Keratinocyte (primary cell): ENCODE results near the gene OR1M1. TPM values are rescaled to one million over a fixed set of nuclear protein-coding genes. Genes with fewer than 3 reads are reported as not detected.
A peak's percentile ranks its signal among the peaks of the same experiment; 100 is the strongest.

Experiments used
- DNase-seq: peaks from one replicate; pipeline ENCODE4 v3.0.0-alpha.2; 2011; ENCODE audit warnings: low read depth, missing footprints, low spot score
- FAIRE-seq: peaks from 2 replicates; lab custom pipeline; 2011; peaks lifted over from hg19 to GRCh38; lab: Jason Lieb, UNC
- H2AFZ ChIP-seq: 2 replicates; pipeline ENCODE4 v1.6.0; 2012; ENCODE audit warnings: low read length, control low read depth, inconsistent platforms; ENCODE audit not compliant: control insufficient read depth
- H3K27ac ChIP-seq: 2 replicates; pipeline ENCODE4 v1.5.1; 2011; ENCODE audit warnings: low read length; ENCODE audit not compliant: control insufficient read depth, insufficient read depth
- H3K27me3 ChIP-seq: 3 replicates; pipeline ENCODE4 v1.6.0; 2011; ENCODE audit warnings: low read length; ENCODE audit not compliant: control insufficient read depth, insufficient read depth; ENCODE audit errors: extremely low read depth
- H3K36me3 ChIP-seq, 2 experiments: 2 replicates in 1 of 2; 3 replicates in 1 of 2; pipeline ENCODE4 v1.5.1; 2011; ENCODE audit warnings: low read length in 2 of 2, mild to moderate bottlenecking in 1 of 2; ENCODE audit not compliant: control insufficient read depth in 2 of 2, insufficient read depth in 2 of 2; ENCODE audit errors: extremely low read depth in 1 of 2
- H3K4me1 ChIP-seq: 3 replicates; pipeline ENCODE4 v1.5.1; 2011; ENCODE audit warnings: low read length; ENCODE audit not compliant: control insufficient read depth, insufficient read depth; ENCODE audit errors: extremely low read depth
- H3K4me2 ChIP-seq: 3 replicates; pipeline ENCODE4 v1.6.0; 2011; ENCODE audit warnings: low read depth, low read length; ENCODE audit not compliant: control insufficient read depth, insufficient read depth; ENCODE audit errors: extremely low read depth
- H3K4me3 ChIP-seq, 3 experiments: fragments of 200-600 bp in 1 of 3; sonication (generic) in 1 of 3; 2 replicates in 2 of 3; 3 replicates in 1 of 3; pipeline ENCODE4 v1.5.1; 2011 to 2016; ENCODE audit warnings: low read length in 3 of 3, mild to moderate bottlenecking in 3 of 3, control low read depth in 2 of 3, inconsistent platforms in 1 of 3, low read depth in 1 of 3, mixed read lengths in 1 of 3, mixed run types in 1 of 3, moderate library complexity in 1 of 3; ENCODE audit not compliant: control insufficient read depth in 2 of 3, insufficient read depth in 2 of 3; ENCODE audit errors: extremely low read depth in 1 of 3
- H3K79me2 ChIP-seq: 2 replicates; pipeline ENCODE4 v1.6.0; 2012; ENCODE audit warnings: low read length; ENCODE audit not compliant: control insufficient read depth, insufficient read depth
- H3K9ac ChIP-seq: 3 replicates; pipeline ENCODE4 v1.6.0; 2011; ENCODE audit warnings: low read length; ENCODE audit not compliant: control insufficient read depth, insufficient read depth; ENCODE audit errors: extremely low read depth
- H3K9me1 ChIP-seq: 3 replicates; pipeline ENCODE4 v1.6.0; 2011; ENCODE audit warnings: low read length; ENCODE audit not compliant: control insufficient read depth, insufficient read depth; ENCODE audit errors: extremely low read depth
- H3K9me3 ChIP-seq: 2 replicates; pipeline ENCODE4 v1.5.1; 2012; ENCODE audit warnings: low read depth, low read length; ENCODE audit not compliant: control insufficient read depth
- H4K20me1 ChIP-seq: 3 replicates; pipeline ENCODE4 v1.6.0; 2011; ENCODE audit warnings: low read length; ENCODE audit not compliant: control insufficient read depth, insufficient read depth; ENCODE audit errors: extremely low read depth
- CTCF ChIP-seq, 3 experiments: IDR thresholded peaks in 1 of 3; conservative IDR thresholded peaks in 1 of 3; optimal IDR thresholded peaks in 1 of 3; 2 replicates in 2 of 3; 3 replicates in 1 of 3; pipeline versions ENCODE3 to v1.5.1; 2011; ENCODE audit warnings: low read length in 3 of 3, mild to moderate bottlenecking in 3 of 3, moderate library complexity in 2 of 3, control low read depth in 1 of 3, inconsistent platforms in 1 of 3; ENCODE audit not compliant: insufficient read depth in 2 of 3; ENCODE audit errors: extremely low read depth in 1 of 3
- EZH2 ChIP-seq: IDR thresholded peaks from one replicate; pipeline ENCODE4 v1.6.1; 2012; ENCODE audit warnings: inconsistent platforms, mild to moderate bottlenecking, low read length, moderate library complexity
- dilution Hi-C: fragments of 300-500 bp; cut with MboI; formaldehyde crosslinking; loops from one replicate; pipeline ENCODE4 v1.7.0; 2020; ENCODE audit warnings: low sequenced_read_pairs; ENCODE audit not compliant: extremely low pct_ligation_motif_present
- polyA plus RNA-seq, 5 experiments: library from polyadenylated mRNA; depleted of rRNA in 3 of 5; stranded (reverse) in 3 of 5; stranded (forward) in 1 of 5; unstranded in 1 of 5; fragments of >200 nt; gene quantifications; 1 replicate in 1 of 5; 2 replicates in 3 of 5; 3 replicates in 1 of 5; pipeline versions ENCODE4 v1.2.1 to v1.2.3, GENCODE V29; 2011 to 2012; ENCODE audit warnings: missing spikeins in 2 of 5, low read depth in 1 of 5, low replicate concordance in 1 of 5

Gene OR1M1
- polyA plus RNA-seq, 1 donor (not counting 4 experiments of a cell fraction or from before 2014, with no cell fraction given), result not detected

- Histone ChIP-seq H3K79me2 (peaks cover 45% of the 10 kb centered on the region), H3K4me2 (peak overlapping the region; percentile 99), H4K20me1 (no peaks in the 10 kb centered on the region), H3K4me1 (peaks cover 5% of the 10 kb centered on the region), H3K36me3 (peaks cover 0 to 8% of the 10 kb centered on the region in 2 experiments), H2AFZ (peak overlapping the region; percentile 100), H3K9me3 (peaks cover under 1% of the 10 kb centered on the region), H3K9ac (peak overlapping the region; percentile 94), H3K27me3 (no peaks in the 10 kb centered on the region), H3K9me1 (no peaks in the 10 kb centered on the region), H3K27ac (peak overlapping the region; percentile 86), H3K4me3 (peak overlapping the region; percentile 78 to 87 (median 82))
- TF ChIP-seq CTCF (optimal IDR thresholded peaks at IDR 0.05 in 1 of 3, IDR thresholded peaks at IDR 0.05 in 1 of 3, conservative IDR thresholded peaks at IDR 0.05 in 1 of 3; ENCODE audit: extremely low read depth in 1 of 3, insufficient read depth in 2 of 3, low read length in 3 of 3) (no peak), EZH2 (no peak)
- dilution Hi-C loops, result no loop called here
- no peak for DNase-seq
- no peak for FAIRE-seq
These were observed 52.8 kb downstream of the OR1M1 start for GRCh38 chr19:9139609-9140158.

- H3K4me2 ChIP-seq, result peak within 1 kb of the TSS; percentile 99
- H3K4me3 ChIP-seq, result peak within 1 kb of the TSS; percentile 78 to 87 (median 82)
- H3K36me3 ChIP-seq, result peaks cover 0 to 8% of the 10 kb centered on the region in 2 experiments
- H3K27me3 ChIP-seq, result no peaks in the 10 kb centered on the region
- H2AFZ ChIP-seq, result peak within 1 kb of the TSS; percentile 100
- H3K27ac ChIP-seq, result peak within 1 kb of the TSS; percentile 86
- H4K20me1 ChIP-seq, result no peaks in the 10 kb centered on the region
- H3K9me3 ChIP-seq, result peaks cover 6% of the 10 kb centered on the region
- no peaks in the 10 kb centered on the region for H3K9me1 ChIP-seq
- peaks cover 5% of the 10 kb centered on the region for H3K4me1 ChIP-seq
- peak within 1 kb of the TSS; percentile 94 for H3K9ac ChIP-seq
- no peak for FAIRE-seq
- H3K79me2 ChIP-seq, result peaks cover 52% of the 10 kb centered on the region
- dilution Hi-C loops, result no loop called here
- DNase-seq, result no peak
- TF ChIP-seq EZH2 (no peak), CTCF (optimal IDR thresholded peaks at IDR 0.05 in 1 of 3, IDR thresholded peaks at IDR 0.05 in 1 of 3, conservative IDR thresholded peaks at IDR 0.05 in 1 of 3; ENCODE audit: extremely low read depth in 1 of 3, insufficient read depth in 2 of 3, low read length in 3 of 3) (no peak)
These were observed 53.5 kb downstream of the OR1M1 start, which contains the start of gene ZNF317 for GRCh38 chr19:9140159-9140874. ZNF317 (plus strand) TSS chr19:9140397; CDS start chr19:9156017, 15,620 bp downstream.
